Natural killer cell treated with Interleukin-12 subunit alpha and Interleukin-12 subunit beta and Interleukin-15 and Interleukin-18, amount 100 ng/mL, for 72 hours (primary cell): ENCODE measurements around the gene PTPRG. TPM values are rescaled to one million over a fixed set of nuclear protein-coding genes. Genes with fewer than 3 reads are reported as not detected.
"Not testable (repeated sequence)": the region's sequence is repeated elsewhere in the genome, so short reads cannot be mapped to it uniquely, and the experiment has no call there.

Source experiments
- ATAC-seq, 2 donors: fragments of 150-1000 bp; cut with Tn5 transposase in 1 of 2; sonication (Bioruptor Pico), chemical (Tn5 transposase) in 1 of 2; 2 replicates each; pipeline ENCODE4 v1.10.0; 2021
- DNase-seq: peaks from one replicate; pipeline ENCODE4 v3.0.0; 2022; ENCODE audit warnings: low spot score
- H3K27ac Mint-ChIP-seq, 2 donors: 1 replicate in 1 of 2; 2 replicates in 1 of 2; pipeline ENCODE4 v1.8.0; 2022; ENCODE audit warnings: mixed read lengths in 2 of 2, mild to moderate bottlenecking in 1 of 2, moderate library complexity in 1 of 2
- H3K27me3 Mint-ChIP-seq, 2 donors: 1 replicate in 1 of 2; 2 replicates in 1 of 2; pipeline ENCODE4 v1.8.0; 2022; ENCODE audit warnings: mixed read lengths in 2 of 2
- H3K36me3 Mint-ChIP-seq: one replicate; pipeline ENCODE4 v1.8.0; 2022; ENCODE audit warnings: mixed read lengths
- H3K4me1 Mint-ChIP-seq, 2 donors: 1 replicate in 1 of 2; 2 replicates in 1 of 2; pipeline ENCODE4 v1.8.0; 2022; ENCODE audit warnings: low read depth in 2 of 2, mixed read lengths in 2 of 2, mild to moderate bottlenecking in 1 of 2
- H3K4me3 Mint-ChIP-seq: one replicate; pipeline ENCODE4 v1.8.0; 2022; ENCODE audit warnings: mixed read lengths
- H3K9me3 Mint-ChIP-seq: 2 replicates; pipeline ENCODE4 v1.8.0; 2022; ENCODE audit warnings: mixed read lengths
- total RNA-seq, 2 donors: library from RNA; stranded (reverse); gene quantifications; one replicate each; pipeline ENCODE4 v1.2.3, GENCODE V29; 2022

Gene PTPRG
- total RNA-seq, 2 donors from 2014 or later = 0.33 to 0.93 TPM

- not testable (repeated sequence) for H3K27ac Mint-ChIP-seq, H3K4me1 Mint-ChIP-seq, H3K9me3 Mint-ChIP-seq, H3K27me3 Mint-ChIP-seq, DNase-seq, ATAC-seq, H3K4me3 Mint-ChIP-seq, H3K36me3 Mint-ChIP-seq
Observed at GRCh38 chr3:61716693-61717092, 155.3 kb downstream of the PTPRG start.

GRCh38 chr3:61718565-61718964, 157.2 kb downstream of the PTPRG start:
- no peaks in the 10 kb centered on the region for H3K4me1 Mint-ChIP-seq
- DNase-seq = no peak

GRCh38 chr3:61719278-61719977, 158.1 kb downstream of the PTPRG start:
- Mint-ChIP-seq H3K4me1 (no peaks in the 10 kb centered on the region), H3K4me3 (no peak overlapping the region), H3K36me3 (no peaks in the 10 kb centered on the region), H3K27me3 (no peaks in the 10 kb centered on the region), H3K27ac (no peak overlapping the region), H3K9me3 (peaks cover 3% of the 10 kb centered on the region)
- DNase-seq = no peak
- ATAC-seq = no peak

More at GRCh38 chr3:61718565-61718964, 157.2 kb downstream of the PTPRG start:
- Mint-ChIP-seq H3K27ac (no peak overlapping the region), H3K36me3 (no peaks in the 10 kb centered on the region), H3K27me3 (no peaks in the 10 kb centered on the region), H3K9me3 (peaks cover 3% of the 10 kb centered on the region), H3K4me3 (no peak overlapping the region)
- no peak for ATAC-seq

- ATAC-seq = no peak
- peaks cover 8% of the 10 kb centered on the region for H3K9me3 Mint-ChIP-seq
- no peaks in the 10 kb centered on the region for H3K4me1 Mint-ChIP-seq
- no peak overlapping the region for H3K27ac Mint-ChIP-seq
- H3K36me3 Mint-ChIP-seq = no peaks in the 10 kb centered on the region
- H3K4me3 Mint-ChIP-seq = no peak overlapping the region
- no peak for DNase-seq
- no peaks in the 10 kb centered on the region for H3K27me3 Mint-ChIP-seq
Observed at GRCh38 chr3:61723038-61723437, 161.7 kb downstream of the PTPRG start.

- Mint-ChIP-seq H3K4me1 (no peaks in the 10 kb centered on the region), H3K36me3 (no peaks in the 10 kb centered on the region), H3K27me3 (no peaks in the 10 kb centered on the region), H3K4me3 (no peak overlapping the region), H3K9me3 (peaks cover 8% of the 10 kb centered on the region), H3K27ac (no peak overlapping the region)
- ATAC-seq (no peak), DNase-seq (no peak)
Observed at GRCh38 chr3:61724183-61724582, 162.8 kb downstream of the PTPRG start.

- H3K36me3 Mint-ChIP-seq = no peaks in the 10 kb centered on the region
- H3K4me1 Mint-ChIP-seq = no peaks in the 10 kb centered on the region
- ATAC-seq (no peak), DNase-seq (no peak)
- H3K9me3 Mint-ChIP-seq = peaks cover 7% of the 10 kb centered on the region
- H3K27ac Mint-ChIP-seq = no peak overlapping the region
- H3K4me3 Mint-ChIP-seq = no peak overlapping the region
- H3K27me3 Mint-ChIP-seq = no peaks in the 10 kb centered on the region
Observed at GRCh38 chr3:61724801-61725200, 163.4 kb downstream of the PTPRG start.

GRCh38 chr3:61725851-61726333, 164.5 kb downstream of the PTPRG start:
- H3K36me3 Mint-ChIP-seq = no peaks in the 10 kb centered on the region
- no peaks in the 10 kb centered on the region for H3K27me3 Mint-ChIP-seq
- ATAC-seq (no peak), DNase-seq (no peak)
- no peak overlapping the region for H3K27ac Mint-ChIP-seq
- peaks cover 6% of the 10 kb centered on the region for H3K9me3 Mint-ChIP-seq
- no peaks in the 10 kb centered on the region for H3K4me1 Mint-ChIP-seq
- no peak overlapping the region for H3K4me3 Mint-ChIP-seq

- Mint-ChIP-seq H3K27ac (no peak overlapping the region), H3K9me3 (peaks cover 6% of the 10 kb centered on the region), H3K27me3 (no peaks in the 10 kb centered on the region), H3K36me3 (no peaks in the 10 kb centered on the region), H3K4me1 (no peaks in the 10 kb centered on the region), H3K4me3 (no peak overlapping the region)
- no peak for ATAC-seq
- no peak for DNase-seq
Observed at GRCh38 chr3:61727435-61727834, 166.1 kb downstream of the PTPRG start.

- H3K4me1 Mint-ChIP-seq = no peaks in the 10 kb centered on the region
- no peak for ATAC-seq
- H3K27ac Mint-ChIP-seq = no peak overlapping the region
- peaks cover 6% of the 10 kb centered on the region for H3K9me3 Mint-ChIP-seq
- no peaks in the 10 kb centered on the region for H3K27me3 Mint-ChIP-seq
- no peak for DNase-seq
- no peak overlapping the region for H3K4me3 Mint-ChIP-seq
- H3K36me3 Mint-ChIP-seq = no peaks in the 10 kb centered on the region
Observed at GRCh38 chr3:61729038-61729634, 167.8 kb downstream of the PTPRG start.

GRCh38 chr3:61730056-61730455, 168.7 kb downstream of the PTPRG start:
- H3K4me1 Mint-ChIP-seq = no peaks in the 10 kb centered on the region
- no peak overlapping the region for H3K4me3 Mint-ChIP-seq
- H3K9me3 Mint-ChIP-seq = no peaks in the 10 kb centered on the region
- no peaks in the 10 kb centered on the region for H3K36me3 Mint-ChIP-seq
- H3K27me3 Mint-ChIP-seq = no peaks in the 10 kb centered on the region
- no peak overlapping the region for H3K27ac Mint-ChIP-seq
- no peak for DNase-seq
- ATAC-seq = no peak

GRCh38 chr3:61730577-61731231, 169.3 kb downstream of the PTPRG start:
- Mint-ChIP-seq H3K4me1 (no peaks in the 10 kb centered on the region), H3K27me3 (no peaks in the 10 kb centered on the region), H3K9me3 (no peaks in the 10 kb centered on the region), H3K36me3 (no peaks in the 10 kb centered on the region), H3K27ac (no peak overlapping the region), H3K4me3 (no peak overlapping the region)
- ATAC-seq (no peak), DNase-seq (no peak)

GRCh38 chr3:61733000-61733399, 171.6 kb downstream of the PTPRG start:
- no peak overlapping the region for H3K27ac Mint-ChIP-seq
- H3K27me3 Mint-ChIP-seq = no peaks in the 10 kb centered on the region
- DNase-seq (no peak), ATAC-seq (no peak)
- peaks cover 5% of the 10 kb centered on the region for H3K9me3 Mint-ChIP-seq
- H3K36me3 Mint-ChIP-seq = no peaks in the 10 kb centered on the region
- H3K4me1 Mint-ChIP-seq = no peaks in the 10 kb centered on the region
- no peak overlapping the region for H3K4me3 Mint-ChIP-seq

- no peaks in the 10 kb centered on the region for H3K36me3 Mint-ChIP-seq
- no peaks in the 10 kb centered on the region for H3K4me1 Mint-ChIP-seq
- ATAC-seq = no peak
- no peak overlapping the region for H3K4me3 Mint-ChIP-seq
- H3K9me3 Mint-ChIP-seq = peaks cover 5% of the 10 kb centered on the region
- no peak for DNase-seq
- H3K27ac Mint-ChIP-seq = no peak overlapping the region
- no peaks in the 10 kb centered on the region for H3K27me3 Mint-ChIP-seq
Observed at GRCh38 chr3:61733876-61734275, 172.5 kb downstream of the PTPRG start.
